ENCODE data around the gene CCDC6. TPM values are rescaled to one million over a fixed set of nuclear protein-coding genes. Genes with fewer than 3 reads are reported as not detected.

Gene CCDC6
- polyA plus RNA-seq, 2 of the 4 experiments (the other 2 are of a cell fraction) = 21.4 to 43.5 TPM

DNA sequence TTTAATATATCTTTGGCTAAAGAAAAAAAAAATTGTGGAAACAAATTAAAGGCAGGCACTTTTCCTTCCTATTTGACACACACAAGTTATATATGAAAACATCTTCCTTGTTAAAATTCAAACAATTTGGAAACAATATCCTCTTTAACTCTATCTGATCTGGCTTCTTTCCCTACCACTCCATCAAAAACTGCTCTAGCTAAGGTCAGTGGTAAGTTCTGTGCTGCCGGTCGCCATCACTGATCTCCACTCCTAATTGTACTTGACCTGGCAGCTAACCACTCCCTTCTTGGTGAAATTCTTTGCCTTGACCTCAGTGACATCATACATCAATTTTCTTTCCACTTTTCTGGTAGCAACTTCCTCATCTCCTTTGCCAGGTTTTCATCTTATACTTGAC, 105.2 kb downstream of the CCDC6 start:
- DNase-seq (ENCODE audit: low read depth in 1 of 2, low spot score in 1 of 2) (no peak), FAIRE-seq (no peak), ATAC-seq (no peak)
- Histone ChIP-seq H3K4me3 (no peak overlapping the region), H3K4me2 (no peak overlapping the region), H3K27ac (no peak overlapping the region), H3K9me3 (no peaks in the 10 kb centered on the region), H3K4me1 (no peaks in the 10 kb centered on the region)
- CTCF ChIA-PET = interaction anchor here (1.7 kb wide), 1 partner anchor 8 kb away, joined by 5 read pairs; no protein-coding TSS in a partner anchor
- TF ChIP-seq, protein P1, sequence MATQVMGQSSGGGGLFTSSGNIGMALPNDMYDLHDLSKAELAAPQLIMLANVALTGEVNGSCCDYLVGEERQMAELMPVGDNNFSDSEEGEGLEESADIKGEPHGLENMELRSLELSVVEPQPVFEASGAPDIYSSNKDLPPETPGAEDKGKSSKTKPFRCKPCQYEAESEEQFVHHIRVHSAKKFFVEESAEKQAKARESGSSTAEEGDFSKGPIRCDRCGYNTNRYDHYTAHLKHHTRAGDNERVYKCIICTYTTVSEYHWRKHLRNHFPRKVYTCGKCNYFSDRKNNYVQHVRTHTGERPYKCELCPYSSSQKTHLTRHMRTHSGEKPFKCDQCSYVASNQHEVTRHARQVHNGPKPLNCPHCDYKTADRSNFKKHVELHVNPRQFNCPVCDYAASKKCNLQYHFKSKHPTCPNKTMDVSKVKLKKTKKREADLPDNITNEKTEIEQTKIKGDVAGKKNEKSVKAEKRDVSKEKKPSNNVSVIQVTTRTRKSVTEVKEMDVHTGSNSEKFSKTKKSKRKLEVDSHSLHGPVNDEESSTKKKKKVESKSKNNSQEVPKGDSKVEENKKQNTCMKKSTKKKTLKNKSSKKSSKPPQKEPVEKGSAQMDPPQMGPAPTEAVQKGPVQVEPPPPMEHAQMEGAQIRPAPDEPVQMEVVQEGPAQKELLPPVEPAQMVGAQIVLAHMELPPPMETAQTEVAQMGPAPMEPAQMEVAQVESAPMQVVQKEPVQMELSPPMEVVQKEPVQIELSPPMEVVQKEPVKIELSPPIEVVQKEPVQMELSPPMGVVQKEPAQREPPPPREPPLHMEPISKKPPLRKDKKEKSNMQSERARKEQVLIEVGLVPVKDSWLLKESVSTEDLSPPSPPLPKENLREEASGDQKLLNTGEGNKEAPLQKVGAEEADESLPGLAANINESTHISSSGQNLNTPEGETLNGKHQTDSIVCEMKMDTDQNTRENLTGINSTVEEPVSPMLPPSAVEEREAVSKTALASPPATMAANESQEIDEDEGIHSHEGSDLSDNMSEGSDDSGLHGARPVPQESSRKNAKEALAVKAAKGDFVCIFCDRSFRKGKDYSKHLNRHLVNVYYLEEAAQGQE (IDR thresholded peaks at IDR 0.05) = no peak
- TF ChIP-seq ESRRA (IDR thresholded peaks at IDR 0.05; ENCODE audit: borderline replicate concordance, low read length) (no peak), NFE2L2 (conservative IDR thresholded peaks at IDR 0.05; ENCODE audit: low read length) (no peak), RNF2 (IDR thresholded peaks at IDR 0.05; ENCODE audit: borderline replicate concordance, low read depth) (no peak), NPAS2 (CRISPR knock-in tag; IDR thresholded peaks at IDR 0.05; ENCODE audit: borderline replicate concordance) (no peak), EHF (CRISPR knock-in tag; IDR thresholded peaks at IDR 0.05) (no peak), KDM1A (IDR thresholded peaks at IDR 0.05; ENCODE audit: low read depth) (no peak), CHD2 (IDR thresholded peaks at IDR 0.05; ENCODE audit: low read length, partially characterized antibody) (no peak), RCOR1 (IDR thresholded peaks at IDR 0.05; ENCODE audit: low read depth, low read length) (no peak)
- TF ChIP-seq, protein P2, sequence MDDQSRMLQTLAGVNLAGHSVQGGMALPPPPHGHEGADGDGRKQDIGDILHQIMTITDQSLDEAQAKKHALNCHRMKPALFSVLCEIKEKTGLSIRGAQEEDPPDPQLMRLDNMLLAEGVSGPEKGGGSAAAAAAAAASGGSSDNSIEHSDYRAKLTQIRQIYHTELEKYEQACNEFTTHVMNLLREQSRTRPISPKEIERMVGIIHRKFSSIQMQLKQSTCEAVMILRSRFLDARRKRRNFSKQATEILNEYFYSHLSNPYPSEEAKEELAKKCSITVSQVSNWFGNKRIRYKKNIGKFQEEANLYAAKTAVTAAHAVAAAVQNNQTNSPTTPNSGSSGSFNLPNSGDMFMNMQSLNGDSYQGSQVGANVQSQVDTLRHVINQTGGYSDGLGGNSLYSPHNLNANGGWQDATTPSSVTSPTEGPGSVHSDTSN (IDR thresholded peaks at IDR 0.05) = no peak
- WGBS (ENCODE audit: missing lambda C conversion rate) = 90% methylated on average over 2 of the region's 2 CpGs
- POLR2A ChIA-PET = no interaction called here

DNA sequence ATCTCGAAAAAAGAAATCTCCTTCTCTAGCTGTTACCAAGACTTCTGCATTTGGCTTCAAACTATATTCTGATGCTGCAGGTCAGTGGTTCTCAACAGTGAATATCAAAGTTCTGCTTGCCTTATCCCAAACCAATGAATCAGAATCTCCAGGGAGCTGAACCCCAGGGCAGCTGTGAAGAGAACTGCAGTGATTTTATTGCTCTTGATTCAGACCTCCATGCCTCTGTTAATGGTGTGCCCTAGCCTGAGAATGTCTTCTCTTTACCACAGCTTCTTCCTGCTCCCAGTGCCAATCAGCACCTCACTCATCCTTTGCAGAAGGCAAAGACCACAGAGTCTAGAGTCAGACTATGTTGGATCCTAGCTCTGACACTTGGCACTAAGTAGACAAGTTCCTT, 106.9 kb downstream of the CCDC6 start:
- ChIA-PET POLR2A (no interaction called here), CTCF (interaction anchor here (0.6 to 2.0 kb wide), 5 partner anchors 9 to 177 kb away, joined by 3 to 7 read pairs (median 4); no protein-coding TSS in a partner anchor)
- 91% methylated on average over 1 of the region's 1 CpG for WGBS (ENCODE audit: missing lambda C conversion rate)
- no peak for FAIRE-seq
- no peak for DNase-seq (ENCODE audit: low read depth in 1 of 2, low spot score in 1 of 2)
- no peaks in the 10 kb centered on the region for H3K9me3 ChIP-seq
- no peak for ATAC-seq
- no peaks in the 10 kb centered on the region for H3K4me1 ChIP-seq
- no peak overlapping the region for H3K27ac ChIP-seq
- no peak overlapping the region for H3K4me2 ChIP-seq
- H3K4me3 ChIP-seq = no peak overlapping the region
- no peak for TF ChIP-seq HOXA7 (CRISPR knock-in tag; IDR thresholded peaks at IDR 0.05)
- TF ChIP-seq, protein P3, sequence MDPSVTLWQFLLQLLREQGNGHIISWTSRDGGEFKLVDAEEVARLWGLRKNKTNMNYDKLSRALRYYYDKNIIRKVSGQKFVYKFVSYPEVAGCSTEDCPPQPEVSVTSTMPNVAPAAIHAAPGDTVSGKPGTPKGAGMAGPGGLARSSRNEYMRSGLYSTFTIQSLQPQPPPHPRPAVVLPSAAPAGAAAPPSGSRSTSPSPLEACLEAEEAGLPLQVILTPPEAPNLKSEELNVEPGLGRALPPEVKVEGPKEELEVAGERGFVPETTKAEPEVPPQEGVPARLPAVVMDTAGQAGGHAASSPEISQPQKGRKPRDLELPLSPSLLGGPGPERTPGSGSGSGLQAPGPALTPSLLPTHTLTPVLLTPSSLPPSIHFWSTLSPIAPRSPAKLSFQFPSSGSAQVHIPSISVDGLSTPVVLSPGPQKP (IDR thresholded peaks at IDR 0.05; ENCODE audit: low read depth, low read length) = no peak
- no peak for TF ChIP-seq RNF2 (IDR thresholded peaks at IDR 0.05; ENCODE audit: borderline replicate concordance, low read depth)
- TF ChIP-seq, protein P4, sequence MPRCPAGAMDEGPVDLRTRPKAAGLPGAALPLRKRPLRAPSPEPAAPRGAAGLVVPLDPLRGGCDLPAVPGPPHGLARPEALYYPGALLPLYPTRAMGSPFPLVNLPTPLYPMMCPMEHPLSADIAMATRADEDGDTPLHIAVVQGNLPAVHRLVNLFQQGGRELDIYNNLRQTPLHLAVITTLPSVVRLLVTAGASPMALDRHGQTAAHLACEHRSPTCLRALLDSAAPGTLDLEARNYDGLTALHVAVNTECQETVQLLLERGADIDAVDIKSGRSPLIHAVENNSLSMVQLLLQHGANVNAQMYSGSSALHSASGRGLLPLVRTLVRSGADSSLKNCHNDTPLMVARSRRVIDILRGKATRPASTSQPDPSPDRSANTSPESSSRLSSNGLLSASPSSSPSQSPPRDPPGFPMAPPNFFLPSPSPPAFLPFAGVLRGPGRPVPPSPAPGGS (IDR thresholded peaks at IDR 0.05) = no peak
- TF ChIP-seq MAZ (IDR thresholded peaks at IDR 0.05; ENCODE audit: borderline replicate concordance, low read depth, low read length) = no peak
- no peak for TF ChIP-seq EP300 (IDR thresholded peaks at IDR 0.05)
- TF ChIP-seq, protein P2 (IDR thresholded peaks at IDR 0.05) = no peak
- no peak for TF ChIP-seq POLR2A (IDR thresholded peaks at IDR 0.05; ENCODE audit: low read length)
- TF ChIP-seq ESRRA (IDR thresholded peaks at IDR 0.05; ENCODE audit: borderline replicate concordance, low read length) = no peak
- no peak for TF ChIP-seq POLR2AphosphoS2 (conservative IDR thresholded peaks at IDR 0.05; ENCODE audit: low read length)
- no peak for TF ChIP-seq ZSCAN20 (CRISPR knock-in tag; IDR thresholded peaks at IDR 0.05)
- TF ChIP-seq HDAC2 (IDR thresholded peaks at IDR 0.05) = no peak
- no peak for TF ChIP-seq NR3C1 (IDR thresholded peaks at IDR 0.05)
- TF ChIP-seq BHLHE40 (IDR thresholded peaks at IDR 0.05; ENCODE audit: low read depth, low read length) = no peak

All from A549 (cell line).